Measurements from ENCODE around the gene DNAJC9. TPM values are rescaled to one million over a fixed set of nuclear protein-coding genes. Genes with fewer than 3 reads are reported as not detected.

The DNAJC9 gene
- polyA plus RNA-seq, 2 of the 4 experiments (the other 2 are of a cell fraction), result 45.6 to 56.3 TPM

DNA sequence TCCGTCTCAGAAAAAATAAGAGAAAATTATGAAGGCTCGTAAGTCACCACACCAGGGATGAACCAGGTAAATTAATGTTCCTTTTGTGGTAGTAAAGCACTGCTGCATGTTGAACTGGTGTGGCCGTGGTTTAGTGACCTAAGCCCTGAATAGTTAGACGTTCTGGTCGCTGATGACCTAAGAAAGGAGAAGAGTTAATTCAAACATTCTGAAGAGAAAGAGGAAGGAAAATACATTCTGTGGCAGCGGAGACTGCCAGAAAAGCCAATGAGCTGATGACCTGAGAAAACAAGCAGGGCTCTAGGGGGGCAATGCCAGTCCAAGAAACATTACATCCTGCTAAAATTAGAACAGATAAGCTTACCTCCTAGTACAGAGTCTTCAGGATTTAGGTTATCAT is 17.5 kb downstream of the DNAJC9 start:
- Histone ChIP-seq H3K4me2 (no peak overlapping the region), H3K4me3 (no peak overlapping the region), H3K27ac (no peak overlapping the region), H3K4me1 (no peaks in the 10 kb centered on the region), H3K9me3 (no peaks in the 10 kb centered on the region)
- ATAC-seq (no peak), DNase-seq (ENCODE audit: low read depth in 1 of 2, low spot score in 1 of 2) (no peak), FAIRE-seq (no peak)
- TF ChIP-seq HOXB5 (CRISPR knock-in tag; IDR thresholded peaks at IDR 0.05) (no peak), RNF2 (IDR thresholded peaks at IDR 0.05; ENCODE audit: borderline replicate concordance, low read depth) (no peak), HOXA7 (CRISPR knock-in tag; IDR thresholded peaks at IDR 0.05) (no peak), JUN (IDR thresholded peaks at IDR 0.05) (no peak)
- ChIA-PET CTCF (no interaction called here), POLR2A (no interaction called here)
- WGBS (ENCODE audit: missing lambda C conversion rate), result 89% methylated on average over 6 of the region's 6 CpGs

GRCh38 chr10:73228247-73228646 is 18.8 kb downstream of the DNAJC9 start:
- no peak overlapping the region for H3K4me3 ChIP-seq
- DNase-seq (ENCODE audit: low read depth in 1 of 2, low spot score in 1 of 2) (no peak), ATAC-seq (no peak), FAIRE-seq (no peak)
- H3K4me1 ChIP-seq, result no peaks in the 10 kb centered on the region
- no peak overlapping the region for H3K27ac ChIP-seq
- TF ChIP-seq NR3C1 (IDR thresholded peaks at IDR 0.05), result no peak
- TF ChIP-seq FOSB (CRISPR knock-in tag; IDR thresholded peaks at IDR 0.05), result no peak
- TF ChIP-seq CHD2 (IDR thresholded peaks at IDR 0.05; ENCODE audit: low read length, partially characterized antibody), result no peak
- TF ChIP-seq SREBF2 (IDR thresholded peaks at IDR 0.05), result no peak
- no peak for TF ChIP-seq CBX8 (IDR thresholded peaks at IDR 0.05)
- TF ChIP-seq EP300 (IDR thresholded peaks at IDR 0.05), result no peak
- TF ChIP-seq TP53 (CRISPR knock-in tag; IDR thresholded peaks at IDR 0.05), result no peak
- no peak for TF ChIP-seq ZC3H11A (IDR thresholded peaks at IDR 0.05)
- TF ChIP-seq, protein P1, sequence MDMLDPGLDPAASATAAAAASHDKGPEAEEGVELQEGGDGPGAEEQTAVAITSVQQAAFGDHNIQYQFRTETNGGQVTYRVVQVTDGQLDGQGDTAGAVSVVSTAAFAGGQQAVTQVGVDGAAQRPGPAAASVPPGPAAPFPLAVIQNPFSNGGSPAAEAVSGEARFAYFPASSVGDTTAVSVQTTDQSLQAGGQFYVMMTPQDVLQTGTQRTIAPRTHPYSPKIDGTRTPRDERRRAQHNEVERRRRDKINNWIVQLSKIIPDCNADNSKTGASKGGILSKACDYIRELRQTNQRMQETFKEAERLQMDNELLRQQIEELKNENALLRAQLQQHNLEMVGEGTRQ (IDR thresholded peaks at IDR 0.05), result no peak
- no peak for TF ChIP-seq ZSCAN20 (CRISPR knock-in tag; IDR thresholded peaks at IDR 0.05)
- TF ChIP-seq PHF8 (IDR thresholded peaks at IDR 0.05; ENCODE audit: borderline replicate concordance, low read depth), result no peak
- TF ChIP-seq GATA3 (IDR thresholded peaks at IDR 0.05; ENCODE audit: borderline replicate concordance), result no peak
- no peak for TF ChIP-seq JUN (IDR thresholded peaks at IDR 0.05)
- TF ChIP-seq, protein P2, sequence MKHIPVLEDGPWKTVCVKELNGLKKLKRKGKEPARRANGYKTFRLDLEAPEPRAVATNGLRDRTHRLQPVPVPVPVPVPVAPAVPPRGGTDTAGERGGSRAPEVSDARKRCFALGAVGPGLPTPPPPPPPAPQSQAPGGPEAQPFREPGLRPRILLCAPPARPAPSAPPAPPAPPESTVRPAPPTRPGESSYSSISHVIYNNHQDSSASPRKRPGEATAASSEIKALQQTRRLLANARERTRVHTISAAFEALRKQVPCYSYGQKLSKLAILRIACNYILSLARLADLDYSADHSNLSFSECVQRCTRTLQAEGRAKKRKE (CRISPR knock-in tag; IDR thresholded peaks at IDR 0.05; ENCODE audit: low read depth), result no peak
- POLR2A ChIA-PET, result no interaction called here
- CTCF ChIA-PET, result no interaction called here
- no peak overlapping the region for H3K4me2 ChIP-seq
- no peaks in the 10 kb centered on the region for H3K9me3 ChIP-seq
- 91% methylated on average over 3 of the region's 3 CpGs for WGBS (ENCODE audit: missing lambda C conversion rate)

GRCh38 chr10:73226663-73227062 is 20.4 kb downstream of the DNAJC9 start:
- DNase-seq (ENCODE audit: low read depth in 1 of 2, low spot score in 1 of 2), result no peak
- no peak for FAIRE-seq

More at GRCh38 chr10:73226663-73227062, 20.4 kb downstream of the DNAJC9 start:
- ChIA-PET CTCF (interaction anchor here (0.6 to 1.7 kb wide), 2 partner anchors 25 to 81 kb away, joined by 3 to 5 read pairs; no protein-coding TSS in a partner anchor), POLR2A (interaction anchor here (1.0 kb wide), 1 partner anchor 20 kb away, joined by 3 read pairs; the partner anchor contains the start of gene DNAJC9)
- no peak overlapping the region for H3K4me3 ChIP-seq
- H3K4me2 ChIP-seq, result no peak overlapping the region
- H3K4me1 ChIP-seq, result no peaks in the 10 kb centered on the region
- no peaks in the 10 kb centered on the region for H3K9me3 ChIP-seq
- no peak overlapping the region for H3K27ac ChIP-seq
- TF ChIP-seq CHD4 (IDR thresholded peaks at IDR 0.05; ENCODE audit: borderline replicate concordance), result no peak
- TF ChIP-seq ZFP36 (IDR thresholded peaks at IDR 0.05; ENCODE audit: borderline replicate concordance, partially characterized antibody), result no peak
- TF ChIP-seq CTCF (IDR thresholded peaks at IDR 0.05), result no peak
- TF ChIP-seq POLR2AphosphoS2 (conservative IDR thresholded peaks at IDR 0.05; ENCODE audit: low read length), result no peak
- TF ChIP-seq SMC3 (IDR thresholded peaks at IDR 0.05), result no peak
- TF ChIP-seq HOXA7 (CRISPR knock-in tag; IDR thresholded peaks at IDR 0.05), result no peak
- TF ChIP-seq HOXB13 (CRISPR knock-in tag; IDR thresholded peaks at IDR 0.05; ENCODE audit: low read depth), result no peak
- no peak for ATAC-seq

Measured in A549 (cell line).